ENCODE measurements around the gene CHSY3. TPM values are rescaled to one million over a fixed set of nuclear protein-coding genes. Genes with fewer than 3 reads are reported as not detected.

Gene CHSY3
- total RNA-seq, 4 donors from 2014 or later: 0.77 to 22.1 (median 2.8) TPM; not detected in 1

DNA sequence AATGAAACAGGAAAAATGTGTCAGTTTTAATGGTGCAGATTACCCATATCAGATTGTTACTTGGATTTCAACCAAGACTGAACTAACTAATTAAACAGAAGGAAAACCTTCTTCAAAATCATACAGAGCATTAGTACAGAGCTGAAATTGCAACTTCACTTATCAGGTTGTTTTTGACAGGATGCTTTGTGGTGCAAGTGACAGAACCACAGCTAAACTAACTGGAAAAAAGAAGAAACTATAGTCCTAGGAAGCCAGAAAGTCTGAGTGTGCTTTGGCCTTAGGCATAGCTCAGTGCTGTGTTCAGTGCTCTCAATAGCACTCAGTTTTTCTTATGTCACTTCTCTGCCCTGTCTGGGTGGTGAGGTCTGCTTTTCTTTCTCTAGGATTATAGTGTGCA lies 267.4 kb downstream of the CHSY3 start:
- Histone ChIP-seq H3K27ac (no peak overlapping the region), H3K27me3 (no peaks in the 10 kb centered on the region), H3K9me3 (peaks cover 0 to 4% of the 10 kb centered on the region in 2 donors), H3K36me3 (no peaks in the 10 kb centered on the region), H3K4me1 (no peaks in the 10 kb centered on the region), H3K4me3 (no peak overlapping the region)
- intact Hi-C loops (cut with DNase I; ENCODE audit: low total_unique reads): no loop called here
- no peak for TF ChIP-seq POLR2A (IDR thresholded peaks at IDR 0.05)
- TF ChIP-seq, protein P1, sequence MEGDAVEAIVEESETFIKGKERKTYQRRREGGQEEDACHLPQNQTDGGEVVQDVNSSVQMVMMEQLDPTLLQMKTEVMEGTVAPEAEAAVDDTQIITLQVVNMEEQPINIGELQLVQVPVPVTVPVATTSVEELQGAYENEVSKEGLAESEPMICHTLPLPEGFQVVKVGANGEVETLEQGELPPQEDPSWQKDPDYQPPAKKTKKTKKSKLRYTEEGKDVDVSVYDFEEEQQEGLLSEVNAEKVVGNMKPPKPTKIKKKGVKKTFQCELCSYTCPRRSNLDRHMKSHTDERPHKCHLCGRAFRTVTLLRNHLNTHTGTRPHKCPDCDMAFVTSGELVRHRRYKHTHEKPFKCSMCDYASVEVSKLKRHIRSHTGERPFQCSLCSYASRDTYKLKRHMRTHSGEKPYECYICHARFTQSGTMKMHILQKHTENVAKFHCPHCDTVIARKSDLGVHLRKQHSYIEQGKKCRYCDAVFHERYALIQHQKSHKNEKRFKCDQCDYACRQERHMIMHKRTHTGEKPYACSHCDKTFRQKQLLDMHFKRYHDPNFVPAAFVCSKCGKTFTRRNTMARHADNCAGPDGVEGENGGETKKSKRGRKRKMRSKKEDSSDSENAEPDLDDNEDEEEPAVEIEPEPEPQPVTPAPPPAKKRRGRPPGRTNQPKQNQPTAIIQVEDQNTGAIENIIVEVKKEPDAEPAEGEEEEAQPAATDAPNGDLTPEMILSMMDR (IDR thresholded peaks at IDR 0.05): no peak
- DNase-seq: no peak

DNA sequence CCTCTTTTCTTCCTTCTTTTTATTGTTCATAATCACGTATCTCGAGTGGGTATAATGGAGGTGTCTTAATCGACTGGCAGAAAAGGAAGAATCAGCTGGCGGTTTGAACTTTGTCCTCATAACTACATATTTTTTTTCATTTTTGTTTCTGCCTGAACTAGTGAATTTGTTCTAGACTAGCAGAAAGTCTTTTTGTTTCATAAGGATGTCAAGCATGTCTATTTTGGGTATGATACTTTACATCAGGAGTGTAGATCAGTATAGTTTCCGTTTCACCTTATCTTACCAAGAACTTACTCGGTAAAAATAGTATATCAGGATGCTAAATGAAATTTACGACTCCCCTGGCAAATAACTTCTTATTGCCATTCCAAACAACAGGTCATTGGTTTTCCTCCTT lies 278.9 kb downstream of the CHSY3 start:
- TF ChIP-seq, protein P1 (IDR thresholded peaks at IDR 0.05): no peak
- no peak for TF ChIP-seq POLR2A (IDR thresholded peaks at IDR 0.05)
- Histone ChIP-seq H3K36me3 (no peaks in the 10 kb centered on the region), H3K27me3 (no peaks in the 10 kb centered on the region), H3K4me3 (no peak overlapping the region), H3K4me1 (no peaks in the 10 kb centered on the region), H3K9me3 (no peaks in the 10 kb centered on the region), H3K27ac (no peak overlapping the region)
- intact Hi-C loops (cut with DNase I; ENCODE audit: low total_unique reads): no loop called here
- DNase-seq: no peak

DNA sequence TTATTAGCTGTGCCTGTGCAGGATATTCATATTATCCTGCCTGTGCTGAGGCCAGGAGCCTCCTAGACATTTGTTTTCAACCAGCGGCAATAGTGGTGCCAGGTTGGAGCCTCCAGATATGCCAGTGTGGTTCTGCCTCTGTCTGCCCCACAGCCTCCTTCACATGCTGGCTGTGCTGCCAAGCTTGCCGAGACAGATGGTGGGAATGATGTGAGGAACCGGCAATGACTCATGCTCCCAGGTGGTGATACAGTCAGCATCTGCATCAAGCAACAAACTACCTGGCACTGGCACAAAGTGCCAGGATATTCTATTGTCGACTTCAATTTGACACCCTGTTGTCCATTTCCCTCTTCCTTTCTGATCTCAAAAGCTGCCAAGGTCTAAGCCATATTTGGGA lies 285.7 kb downstream of the CHSY3 start:
- H3K27me3 ChIP-seq: no peaks in the 10 kb centered on the region
- no peak for DNase-seq
- H3K9me3 ChIP-seq: no peaks in the 10 kb centered on the region
- H3K4me1 ChIP-seq: no peaks in the 10 kb centered on the region
- intact Hi-C loops (cut with DNase I; ENCODE audit: low total_unique reads): no loop called here
- no peaks in the 10 kb centered on the region for H3K36me3 ChIP-seq
- TF ChIP-seq POLR2A (IDR thresholded peaks at IDR 0.05): no peak
- TF ChIP-seq, protein P1 (IDR thresholded peaks at IDR 0.05): no peak
- no peak overlapping the region for H3K4me3 ChIP-seq
- no peak overlapping the region for H3K27ac ChIP-seq

DNA sequence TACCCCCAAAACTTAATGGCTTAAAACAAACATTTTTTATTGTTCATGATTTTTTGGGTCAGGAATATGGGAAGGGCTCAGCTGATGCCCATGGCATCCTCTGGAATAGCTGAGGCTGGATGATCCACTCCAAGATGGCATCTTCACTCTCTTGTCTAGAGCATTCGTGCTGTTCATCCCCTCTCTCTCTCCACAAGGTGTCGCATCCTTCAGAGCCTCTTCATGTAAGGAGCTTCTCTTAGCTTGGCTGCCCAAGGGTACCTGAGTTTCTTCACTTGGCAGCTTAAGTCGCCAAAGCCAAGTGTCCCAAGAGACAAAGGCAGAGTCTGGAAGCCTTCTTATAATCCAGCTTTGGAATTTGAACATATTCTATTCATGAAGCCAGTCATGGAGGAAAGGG lies 294.7 kb downstream of the CHSY3 start:
- H3K4me1 ChIP-seq: no peaks in the 10 kb centered on the region
- intact Hi-C loops (cut with DNase I; ENCODE audit: low total_unique reads): no loop called here

DNA sequence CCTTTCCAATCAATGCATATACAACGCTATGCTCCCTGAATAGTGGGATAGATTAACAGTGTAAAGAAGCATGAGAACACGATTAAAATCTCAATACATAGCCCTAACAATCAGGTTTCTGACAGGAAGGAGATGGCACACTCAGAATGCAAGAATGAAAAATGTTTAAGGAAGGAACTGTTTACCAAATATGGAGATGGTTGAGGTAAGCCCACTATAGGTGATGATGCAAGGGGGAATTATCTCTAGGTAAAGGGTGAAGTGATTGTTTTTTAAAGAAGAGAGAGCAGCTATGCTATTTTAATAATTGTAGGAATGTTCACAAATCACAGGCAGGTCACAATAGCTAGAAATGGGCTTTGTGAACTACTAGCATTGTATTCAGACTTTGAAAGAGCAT lies 302.4 kb downstream of the CHSY3 start:
- TF ChIP-seq POLR2A (IDR thresholded peaks at IDR 0.05): no peak
- TF ChIP-seq, protein P1 (IDR thresholded peaks at IDR 0.05): no peak
- no peak for DNase-seq
- Histone ChIP-seq H3K4me3 (no peak overlapping the region), H3K36me3 (no peaks in the 10 kb centered on the region), H3K27ac (no peak overlapping the region), H3K4me1 (no peaks in the 10 kb centered on the region), H3K9me3 (no peaks in the 10 kb centered on the region), H3K27me3 (no peaks in the 10 kb centered on the region)
- intact Hi-C loops (cut with DNase I; ENCODE audit: low total_unique reads): no loop called here

More for the DNA sequence above, 294.7 kb downstream of the CHSY3 start:
- no peak for DNase-seq
- H3K36me3 ChIP-seq: no peaks in the 10 kb centered on the region
- H3K9me3 ChIP-seq: no peaks in the 10 kb centered on the region
- H3K4me3 ChIP-seq: no peak overlapping the region
- H3K27me3 ChIP-seq: no peaks in the 10 kb centered on the region
- no peak overlapping the region for H3K27ac ChIP-seq
- TF ChIP-seq, protein P1 (IDR thresholded peaks at IDR 0.05): no peak
- no peak for TF ChIP-seq POLR2A (IDR thresholded peaks at IDR 0.05)
